Spleen (tissue), 11 donors: Measurements from ENCODE around the gene SLCO2B1. TPM values are rescaled to one million over a fixed set of nuclear protein-coding genes. Genes with fewer than 3 reads are reported as not detected.

Experiments
- DNase-seq: peaks from one replicate; pipeline ENCODE4 v3.0.0-alpha.2; 2020
- H3K27ac ChIP-seq, 8 donors: fragments of 200-600 bp; sonication (generic) in 7 of 8; 1 replicate in 4 of 8; 2 replicates in 4 of 8; pipeline versions ENCODE4 v1.5.0 to v1.8.0; 2016 to 2021; ENCODE audit warnings: inconsistent platforms in 4 of 8, mild to moderate bottlenecking in 4 of 8, moderate library complexity in 1 of 8
- H3K27me3 ChIP-seq, 7 donors: fragments of 200-600 bp; sonication (generic) in 6 of 7; replicated peaks in 1 of 7; 1 replicate in 4 of 7; 2 replicates in 3 of 7; pipeline versions ENCODE4 v1.5.0 to v1.8.0; 2016 to 2021; ENCODE audit warnings: inconsistent platforms in 3 of 7, mild to moderate bottlenecking in 1 of 7
- H3K36me3 ChIP-seq, 6 donors: fragments of 200-600 bp; sonication (generic) in 5 of 6; 1 replicate in 4 of 6; 2 replicates in 2 of 6; pipeline versions ENCODE4 v1.5.0 to v1.8.0; 2016 to 2021; ENCODE audit warnings: inconsistent platforms in 2 of 6
- H3K4me1 ChIP-seq, 6 donors: fragments of 200-600 bp; sonication (generic) in 5 of 6; 1 replicate in 3 of 6; 2 replicates in 3 of 6; pipeline versions ENCODE4 v1.5.0 to v1.8.0; 2016 to 2021; ENCODE audit warnings: inconsistent platforms in 3 of 6
- H3K4me3 ChIP-seq, 8 donors: fragments of 200-600 bp; sonication (generic) in 7 of 8; 1 replicate in 4 of 8; 2 replicates in 4 of 8; pipeline versions ENCODE4 v1.5.0 to v1.8.0; 2016 to 2021; ENCODE audit warnings: inconsistent platforms in 4 of 8, mild to moderate bottlenecking in 4 of 8, moderate library complexity in 2 of 8
- H3K9me3 ChIP-seq, 8 donors: fragments of 200-600 bp; sonication (generic) in 7 of 8; 1 replicate in 4 of 8; 2 replicates in 4 of 8; pipeline versions ENCODE4 v1.5.0 to v1.8.0; 2016 to 2021; ENCODE audit warnings: inconsistent platforms in 4 of 8
- CTCF ChIP-seq, 11 experiments: fragments of 200-600 bp in 7 of 11; fragments of 450-650 bp in 4 of 11; sonication (generic) in 4 of 11; IDR thresholded peaks in 8 of 11; conservative IDR thresholded peaks in 3 of 11; 1 replicate in 7 of 11; 2 replicates in 4 of 11; pipeline versions ENCODE4 v1.4.0 to v1.8.0; 2016 to 2021; ENCODE audit warnings: antibody characterized with exemption in 11 of 11, inconsistent platforms in 4 of 11, mild to moderate bottlenecking in 1 of 11
- POLR2A ChIP-seq, 3 donors: fragments of 450-650 bp; IDR thresholded peaks; one replicate each; pipeline ENCODE4 v1.5.1; 2017; ENCODE audit warnings: antibody characterized with exemption in 3 of 3, mild to moderate bottlenecking in 1 of 3
- POLR2AphosphoS5 ChIP-seq, 3 donors: sonication (generic); formaldehyde crosslinking; IDR thresholded peaks; one replicate each; pipeline ENCODE4 v1.5.1; 2017; ENCODE audit warnings: antibody characterized with exemption in 3 of 3
- WGBS, 5 donors: extraction: QIAGEN DNeasy Blood & Tissue Kit in 3 of 5; methylation state at CpG; one replicate each; pipeline versions ENCODE4 v1.1.5 to v1.1.7; 2013 to 2018; 5-methylcytosine and 5-hydroxymethylcytosine counted together
- intact Hi-C: fragments of 100-400 bp; cut with DNase I; formaldehyde crosslinking; loops from one replicate; pipeline ENCODE4 v1.15.0; 2023; ENCODE audit warnings: low total_unique reads
- polyA plus RNA-seq, 3 donors: library from polyadenylated mRNA; stranded (reverse); fragments of 200-250 nt; gene quantifications; one replicate each; pipeline ENCODE4 v1.2.1, GENCODE V29; 2013
- total RNA-seq, 7 donors: library from RNA; depleted of rRNA in 3 of 7; stranded (reverse); fragments of >200 nt in 3 of 7; fragmentation: NEBNext Ultra II Directional in 4 of 7; extraction: Animal tissue kit (Norgen Biotek cat#: 25700) in 4 of 7; gene quantifications; one replicate each; pipeline versions ENCODE4 v1.1.0 to v1.2.1, GENCODE V29; 2016 to 2021
- donor health status: healthy with polysubstance abuse.
- donor health status: DM: no; HTN: no; CAD: no; lungs with moderate emphysema.
- donor health status: DM: no; HTN: no; CAD: no.
- donor health status: Bipolar disorder and iron deficiency.
- donor health status: healthy.
- donor health status: DM: no; HTN: no; CAD: no.
- donor health status: DM: yes; HTN: yes; CAD: no.

The SLCO2B1 gene
- total and polyA plus RNA-seq, 10 donors: 10.2 to 307 (median 132) TPM

DNA sequence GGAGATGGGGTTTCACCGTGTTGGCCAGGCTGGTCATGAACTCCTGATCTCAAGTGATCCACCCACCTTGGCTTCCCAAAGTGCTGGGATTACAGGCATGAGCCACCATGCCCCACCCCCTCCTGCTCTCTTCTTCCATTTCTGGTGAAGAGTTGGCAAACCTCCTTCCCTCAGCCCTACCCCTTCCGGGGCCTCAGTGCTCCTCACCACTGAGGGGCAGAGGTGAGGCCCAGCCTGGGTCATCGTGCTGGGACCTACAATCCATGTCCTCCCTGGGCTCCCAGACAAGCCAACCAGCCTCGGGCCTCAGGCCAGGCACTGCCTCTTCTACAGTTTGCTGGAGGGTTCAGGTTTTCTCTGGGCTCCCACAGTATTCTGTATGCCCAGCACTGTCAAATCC is 74.9 kb downstream of the SLCO2B1 start:
- Histone ChIP-seq H3K36me3 (no peaks in the 10 kb centered on the region), H3K27me3 (peaks cover 0 to 19% (median 0%) of the 10 kb centered on the region in 7 donors), H3K9me3 (no peaks in the 10 kb centered on the region), H3K4me1 (no peaks in the 10 kb centered on the region), H3K4me3 (no peak overlapping the region), H3K27ac (no peak overlapping the region)
- intact Hi-C loops: no loop called here
- 67 to 83% (median 70%) methylated on average over 4 of the region's 4 CpGs for WGBS, 5 donors
- no peak for TF ChIP-seq POLR2A (IDR thresholded peaks at IDR 0.05)
- no peak for DNase-seq

DNA sequence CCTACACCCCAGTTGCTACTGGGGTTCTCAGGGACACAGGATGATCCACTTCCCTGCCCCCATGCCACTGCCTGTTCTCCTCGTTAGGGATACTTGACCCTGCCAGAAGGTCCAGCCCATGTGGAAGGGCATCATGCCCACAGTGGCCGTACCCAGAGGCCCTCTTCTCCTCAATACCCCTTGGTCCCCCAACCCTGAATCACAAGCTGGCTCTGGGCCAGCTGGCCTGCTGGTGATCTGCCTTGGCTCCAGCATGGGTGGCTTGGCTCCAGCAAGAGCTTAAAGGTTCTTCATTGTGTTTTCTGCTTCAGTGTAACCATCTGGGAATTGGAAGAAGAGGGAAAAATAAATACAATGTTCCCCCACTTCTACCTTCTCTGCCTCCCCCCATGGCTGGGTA is 78.6 kb downstream of the SLCO2B1 start:
- H3K27ac ChIP-seq: no peak overlapping the region

GRCh38 chr11:75230621-75231020 is 79.7 kb downstream of the SLCO2B1 start:
- H3K36me3 ChIP-seq: no peaks in the 10 kb centered on the region
- H3K27me3 ChIP-seq: peaks cover 0 to 60% (median 0%) of the 10 kb centered on the region in 7 donors
- no peaks in the 10 kb centered on the region for H3K4me1 ChIP-seq
- no peak overlapping the region for H3K4me3 ChIP-seq
- DNase-seq: no peak
- TF ChIP-seq POLR2A (IDR thresholded peaks at IDR 0.05) (no peak), POLR2AphosphoS5 (IDR thresholded peaks at IDR 0.05) (no peak)
- WGBS, 5 donors: 79 to 86% (median 81%) methylated on average over 2 of the region's 2 CpGs
- H3K27ac ChIP-seq: no peak overlapping the region
- intact Hi-C loops: no loop called here
- H3K9me3 ChIP-seq: no peaks in the 10 kb centered on the region

More for the DNA sequence above, 78.6 kb downstream of the SLCO2B1 start:
- Histone ChIP-seq H3K4me1 (no peaks in the 10 kb centered on the region), H3K4me3 (no peak overlapping the region), H3K27me3 (peaks cover 0 to 49% (median 0%) of the 10 kb centered on the region in 7 donors), H3K36me3 (no peaks in the 10 kb centered on the region), H3K9me3 (no peaks in the 10 kb centered on the region)
- TF ChIP-seq POLR2A (IDR thresholded peaks at IDR 0.05) (no peak), POLR2AphosphoS5 (IDR thresholded peaks at IDR 0.05) (no peak), CTCF (IDR thresholded peaks at IDR 0.05 in 8 of 11, conservative IDR thresholded peaks at IDR 0.05 in 3 of 11) (no peak)
- 40 to 89% (median 68%) methylated on average over 2 of the region's 2 CpGs for WGBS, 5 donors
- intact Hi-C loops: no loop called here
- DNase-seq: no peak

DNA sequence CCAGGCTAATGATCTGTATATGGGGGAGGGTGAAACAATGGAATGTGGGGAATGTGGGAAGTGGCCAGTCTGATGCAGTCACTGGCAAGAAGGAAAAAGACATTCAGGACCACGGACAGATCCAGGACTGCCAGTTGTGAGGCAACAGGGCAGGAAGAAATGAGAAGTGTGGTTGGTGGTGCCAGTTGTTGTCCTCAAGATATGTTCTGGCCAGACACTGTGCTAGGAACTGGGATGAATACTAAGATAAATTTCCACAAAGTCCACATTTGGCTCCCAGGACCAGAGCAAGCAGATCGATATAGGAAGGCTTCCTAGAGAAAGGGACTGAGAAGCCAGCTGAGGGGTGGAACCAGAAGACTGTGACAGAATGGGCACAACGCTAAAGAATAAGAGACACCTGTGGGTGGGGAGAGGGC is 82.9 kb downstream of the SLCO2B1 start:
- Histone ChIP-seq H3K4me1 (no peaks in the 10 kb centered on the region), H3K36me3 (no peaks in the 10 kb centered on the region), H3K4me3 (no peak overlapping the region), H3K9me3 (no peaks in the 10 kb centered on the region), H3K27me3 (peaks cover 0 to 89% (median 5%) of the 10 kb centered on the region in 7 donors), H3K27ac (no peak overlapping the region)
- no peak for DNase-seq
- intact Hi-C loops: no loop called here
- 42 to 56% (median 50%) methylated on average over 3 of the region's 3 CpGs for WGBS, 5 donors
- TF ChIP-seq POLR2A (IDR thresholded peaks at IDR 0.05): no peak
- TF ChIP-seq CTCF (IDR thresholded peaks at IDR 0.05 in 8 of 11, conservative IDR thresholded peaks at IDR 0.05 in 3 of 11): no peak
- no peak for TF ChIP-seq POLR2AphosphoS5 (IDR thresholded peaks at IDR 0.05)

GRCh38 chr11:75236062-75236461 is 85.2 kb downstream of the SLCO2B1 start:
- intact Hi-C loops: no loop called here
- H3K4me1 ChIP-seq: peaks cover 0 to 13% (median 10%) of the 10 kb centered on the region in 6 donors
- H3K27ac ChIP-seq: no peak overlapping the region
- 47 to 56% (median 49%) methylated on average over 8 of the region's 8 CpGs for WGBS, 5 donors
- DNase-seq: no peak
- H3K4me3 ChIP-seq: no peak overlapping the region
- no peaks in the 10 kb centered on the region for H3K9me3 ChIP-seq
- no peaks in the 10 kb centered on the region for H3K36me3 ChIP-seq
- TF ChIP-seq POLR2A (IDR thresholded peaks at IDR 0.05) (no peak), CTCF (IDR thresholded peaks at IDR 0.05 in 8 of 11, conservative IDR thresholded peaks at IDR 0.05 in 3 of 11) (no peak), POLR2AphosphoS5 (IDR thresholded peaks at IDR 0.05) (no peak)
- H3K27me3 ChIP-seq: peaks cover 2 to 90% (median 25%) of the 10 kb centered on the region in 7 donors
